Measurements from ENCODE around the gene MB21D2. TPM values are rescaled to one million over a fixed set of nuclear protein-coding genes. Genes with fewer than 3 reads are reported as not detected.

MB21D2 gene
- total and polyA plus RNA-seq, 2 of the 8 experiments (the other 6 are each of a cell fraction or from before 2014, with no cell fraction given), result 10.0 to 21.0 TPM

DNA sequence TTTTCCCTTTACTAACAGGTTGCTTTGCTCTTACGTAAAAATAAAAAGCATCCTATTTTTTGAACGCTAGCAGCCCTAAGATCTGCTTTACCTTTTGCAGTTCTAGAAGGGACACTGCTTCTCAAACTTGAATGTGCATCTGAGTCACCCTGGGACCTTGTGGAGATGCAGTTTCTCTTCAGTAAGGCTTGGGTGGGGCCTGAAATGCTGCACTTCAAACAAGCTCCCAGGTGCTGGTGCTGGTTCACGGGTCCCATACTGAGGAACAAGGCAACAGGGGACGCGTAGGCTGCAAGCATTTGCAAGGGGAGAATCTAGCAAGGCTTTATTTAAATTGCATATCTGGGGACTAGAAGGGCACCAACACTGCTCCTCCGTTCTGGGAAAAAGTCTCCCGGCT lies 30.0 kb downstream of the MB21D2 start (continued):
- TF ChIP-seq, protein P1, sequence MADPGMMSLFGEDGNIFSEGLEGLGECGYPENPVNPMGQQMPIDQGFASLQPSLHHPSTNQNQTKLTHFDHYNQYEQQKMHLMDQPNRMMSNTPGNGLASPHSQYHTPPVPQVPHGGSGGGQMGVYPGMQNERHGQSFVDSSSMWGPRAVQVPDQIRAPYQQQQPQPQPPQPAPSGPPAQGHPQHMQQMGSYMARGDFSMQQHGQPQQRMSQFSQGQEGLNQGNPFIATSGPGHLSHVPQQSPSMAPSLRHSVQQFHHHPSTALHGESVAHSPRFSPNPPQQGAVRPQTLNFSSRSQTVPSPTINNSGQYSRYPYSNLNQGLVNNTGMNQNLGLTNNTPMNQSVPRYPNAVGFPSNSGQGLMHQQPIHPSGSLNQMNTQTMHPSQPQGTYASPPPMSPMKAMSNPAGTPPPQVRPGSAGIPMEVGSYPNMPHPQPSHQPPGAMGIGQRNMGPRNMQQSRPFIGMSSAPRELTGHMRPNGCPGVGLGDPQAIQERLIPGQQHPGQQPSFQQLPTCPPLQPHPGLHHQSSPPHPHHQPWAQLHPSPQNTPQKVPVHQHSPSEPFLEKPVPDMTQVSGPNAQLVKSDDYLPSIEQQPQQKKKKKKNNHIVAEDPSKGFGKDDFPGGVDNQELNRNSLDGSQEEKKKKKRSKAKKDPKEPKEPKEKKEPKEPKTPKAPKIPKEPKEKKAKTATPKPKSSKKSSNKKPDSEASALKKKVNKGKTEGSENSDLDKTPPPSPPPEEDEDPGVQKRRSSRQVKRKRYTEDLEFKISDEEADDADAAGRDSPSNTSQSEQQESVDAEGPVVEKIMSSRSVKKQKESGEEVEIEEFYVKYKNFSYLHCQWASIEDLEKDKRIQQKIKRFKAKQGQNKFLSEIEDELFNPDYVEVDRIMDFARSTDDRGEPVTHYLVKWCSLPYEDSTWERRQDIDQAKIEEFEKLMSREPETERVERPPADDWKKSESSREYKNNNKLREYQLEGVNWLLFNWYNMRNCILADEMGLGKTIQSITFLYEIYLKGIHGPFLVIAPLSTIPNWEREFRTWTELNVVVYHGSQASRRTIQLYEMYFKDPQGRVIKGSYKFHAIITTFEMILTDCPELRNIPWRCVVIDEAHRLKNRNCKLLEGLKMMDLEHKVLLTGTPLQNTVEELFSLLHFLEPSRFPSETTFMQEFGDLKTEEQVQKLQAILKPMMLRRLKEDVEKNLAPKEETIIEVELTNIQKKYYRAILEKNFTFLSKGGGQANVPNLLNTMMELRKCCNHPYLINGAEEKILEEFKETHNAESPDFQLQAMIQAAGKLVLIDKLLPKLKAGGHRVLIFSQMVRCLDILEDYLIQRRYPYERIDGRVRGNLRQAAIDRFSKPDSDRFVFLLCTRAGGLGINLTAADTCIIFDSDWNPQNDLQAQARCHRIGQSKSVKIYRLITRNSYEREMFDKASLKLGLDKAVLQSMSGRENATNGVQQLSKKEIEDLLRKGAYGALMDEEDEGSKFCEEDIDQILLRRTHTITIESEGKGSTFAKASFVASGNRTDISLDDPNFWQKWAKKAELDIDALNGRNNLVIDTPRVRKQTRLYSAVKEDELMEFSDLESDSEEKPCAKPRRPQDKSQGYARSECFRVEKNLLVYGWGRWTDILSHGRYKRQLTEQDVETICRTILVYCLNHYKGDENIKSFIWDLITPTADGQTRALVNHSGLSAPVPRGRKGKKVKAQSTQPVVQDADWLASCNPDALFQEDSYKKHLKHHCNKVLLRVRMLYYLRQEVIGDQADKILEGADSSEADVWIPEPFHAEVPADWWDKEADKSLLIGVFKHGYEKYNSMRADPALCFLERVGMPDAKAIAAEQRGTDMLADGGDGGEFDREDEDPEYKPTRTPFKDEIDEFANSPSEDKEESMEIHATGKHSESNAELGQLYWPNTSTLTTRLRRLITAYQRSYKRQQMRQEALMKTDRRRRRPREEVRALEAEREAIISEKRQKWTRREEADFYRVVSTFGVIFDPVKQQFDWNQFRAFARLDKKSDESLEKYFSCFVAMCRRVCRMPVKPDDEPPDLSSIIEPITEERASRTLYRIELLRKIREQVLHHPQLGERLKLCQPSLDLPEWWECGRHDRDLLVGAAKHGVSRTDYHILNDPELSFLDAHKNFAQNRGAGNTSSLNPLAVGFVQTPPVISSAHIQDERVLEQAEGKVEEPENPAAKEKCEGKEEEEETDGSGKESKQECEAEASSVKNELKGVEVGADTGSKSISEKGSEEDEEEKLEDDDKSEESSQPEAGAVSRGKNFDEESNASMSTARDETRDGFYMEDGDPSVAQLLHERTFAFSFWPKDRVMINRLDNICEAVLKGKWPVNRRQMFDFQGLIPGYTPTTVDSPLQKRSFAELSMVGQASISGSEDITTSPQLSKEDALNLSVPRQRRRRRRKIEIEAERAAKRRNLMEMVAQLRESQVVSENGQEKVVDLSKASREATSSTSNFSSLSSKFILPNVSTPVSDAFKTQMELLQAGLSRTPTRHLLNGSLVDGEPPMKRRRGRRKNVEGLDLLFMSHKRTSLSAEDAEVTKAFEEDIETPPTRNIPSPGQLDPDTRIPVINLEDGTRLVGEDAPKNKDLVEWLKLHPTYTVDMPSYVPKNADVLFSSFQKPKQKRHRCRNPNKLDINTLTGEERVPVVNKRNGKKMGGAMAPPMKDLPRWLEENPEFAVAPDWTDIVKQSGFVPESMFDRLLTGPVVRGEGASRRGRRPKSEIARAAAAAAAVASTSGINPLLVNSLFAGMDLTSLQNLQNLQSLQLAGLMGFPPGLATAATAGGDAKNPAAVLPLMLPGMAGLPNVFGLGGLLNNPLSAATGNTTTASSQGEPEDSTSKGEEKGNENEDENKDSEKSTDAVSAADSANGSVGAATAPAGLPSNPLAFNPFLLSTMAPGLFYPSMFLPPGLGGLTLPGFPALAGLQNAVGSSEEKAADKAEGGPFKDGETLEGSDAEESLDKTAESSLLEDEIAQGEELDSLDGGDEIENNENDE (IDR thresholded peaks at IDR 0.05; ENCODE audit: insufficient replicate concordance, low read length), result no peak
- TF ChIP-seq PHF8 (conservative IDR thresholded peaks at IDR 0.05; ENCODE audit: low read depth, low read length) (no peak), SAP30 (IDR thresholded peaks at IDR 0.05; ENCODE audit: insufficient read depth, insufficient replicate concordance, low read length) (no peak), RXRA (IDR thresholded peaks at IDR 0.05; ENCODE audit: insufficient read depth, low read depth, low read length) (no peak), TEAD4 (IDR thresholded peaks at IDR 0.05; ENCODE audit: low read depth, low read length) (no peak), RAD21 (IDR thresholded peaks at IDR 0.05 in 1 of 2, conservative IDR thresholded peaks at IDR 0.05 in 1 of 2; ENCODE audit: low read depth in 2 of 2, low read length in 2 of 2) (no peak), EZH2 (IDR thresholded peaks at IDR 0.05; ENCODE audit: low read depth, low read length, severe bottlenecking) (no peak), MAFK (IDR thresholded peaks at IDR 0.05; ENCODE audit: low read depth, low read length) (no peak)
- TF ChIP-seq, protein P2, sequence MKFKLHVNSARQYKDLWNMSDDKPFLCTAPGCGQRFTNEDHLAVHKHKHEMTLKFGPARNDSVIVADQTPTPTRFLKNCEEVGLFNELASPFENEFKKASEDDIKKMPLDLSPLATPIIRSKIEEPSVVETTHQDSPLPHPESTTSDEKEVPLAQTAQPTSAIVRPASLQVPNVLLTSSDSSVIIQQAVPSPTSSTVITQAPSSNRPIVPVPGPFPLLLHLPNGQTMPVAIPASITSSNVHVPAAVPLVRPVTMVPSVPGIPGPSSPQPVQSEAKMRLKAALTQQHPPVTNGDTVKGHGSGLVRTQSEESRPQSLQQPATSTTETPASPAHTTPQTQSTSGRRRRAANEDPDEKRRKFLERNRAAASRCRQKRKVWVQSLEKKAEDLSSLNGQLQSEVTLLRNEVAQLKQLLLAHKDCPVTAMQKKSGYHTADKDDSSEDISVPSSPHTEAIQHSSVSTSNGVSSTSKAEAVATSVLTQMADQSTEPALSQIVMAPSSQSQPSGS (IDR thresholded peaks at IDR 0.05; ENCODE audit: low read length), result no peak

Data from H1 (cell line).